Measurements from ENCODE around the gene LAMC2.
A peak's percentile ranks its signal among the peaks of the same experiment; 100 is the strongest.
"Not testable (repeated sequence)": the region's sequence is repeated elsewhere in the genome, so short reads cannot be mapped to it uniquely, and the experiment has no call there.

The LAMC2 gene

DNA sequence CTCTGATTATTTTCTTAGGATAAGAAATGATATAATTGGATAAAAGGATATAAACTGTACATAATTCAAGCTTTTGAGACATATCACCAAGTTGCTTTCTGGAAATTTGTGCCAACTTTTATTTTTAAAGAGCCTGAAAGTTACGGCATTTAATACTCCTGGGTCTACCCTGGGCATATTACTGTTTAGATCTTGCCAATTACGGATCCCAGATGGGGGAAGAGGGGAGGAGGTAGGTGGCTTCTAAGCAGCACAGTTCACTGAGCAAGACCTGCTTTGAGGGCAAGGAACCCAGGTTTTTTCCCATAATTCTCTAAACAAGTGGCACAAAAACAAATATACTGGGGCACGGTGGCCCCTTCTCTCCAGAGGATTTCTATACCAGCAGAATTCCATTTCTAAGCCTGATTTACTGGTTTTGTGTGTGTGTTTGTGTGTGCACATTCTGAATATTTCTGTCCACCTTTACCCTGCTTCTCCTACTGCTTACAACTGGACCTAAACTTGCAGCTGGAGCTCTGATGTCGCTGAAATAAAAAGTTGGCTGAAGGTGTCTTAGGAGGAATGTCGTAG, 76.7 kb downstream of the LAMC2 start:
- no peak overlapping the region for H3K4me3 ChIP-seq (replicated peaks; ENCODE audit: low read depth, low read length)
- TF ChIP-seq, protein P1, sequence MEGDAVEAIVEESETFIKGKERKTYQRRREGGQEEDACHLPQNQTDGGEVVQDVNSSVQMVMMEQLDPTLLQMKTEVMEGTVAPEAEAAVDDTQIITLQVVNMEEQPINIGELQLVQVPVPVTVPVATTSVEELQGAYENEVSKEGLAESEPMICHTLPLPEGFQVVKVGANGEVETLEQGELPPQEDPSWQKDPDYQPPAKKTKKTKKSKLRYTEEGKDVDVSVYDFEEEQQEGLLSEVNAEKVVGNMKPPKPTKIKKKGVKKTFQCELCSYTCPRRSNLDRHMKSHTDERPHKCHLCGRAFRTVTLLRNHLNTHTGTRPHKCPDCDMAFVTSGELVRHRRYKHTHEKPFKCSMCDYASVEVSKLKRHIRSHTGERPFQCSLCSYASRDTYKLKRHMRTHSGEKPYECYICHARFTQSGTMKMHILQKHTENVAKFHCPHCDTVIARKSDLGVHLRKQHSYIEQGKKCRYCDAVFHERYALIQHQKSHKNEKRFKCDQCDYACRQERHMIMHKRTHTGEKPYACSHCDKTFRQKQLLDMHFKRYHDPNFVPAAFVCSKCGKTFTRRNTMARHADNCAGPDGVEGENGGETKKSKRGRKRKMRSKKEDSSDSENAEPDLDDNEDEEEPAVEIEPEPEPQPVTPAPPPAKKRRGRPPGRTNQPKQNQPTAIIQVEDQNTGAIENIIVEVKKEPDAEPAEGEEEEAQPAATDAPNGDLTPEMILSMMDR (IDR thresholded peaks at IDR 0.05; ENCODE audit: low read length, missing control alignments) = no peak
- DNase-seq (ENCODE audit: low read depth) = no peak

DNA sequence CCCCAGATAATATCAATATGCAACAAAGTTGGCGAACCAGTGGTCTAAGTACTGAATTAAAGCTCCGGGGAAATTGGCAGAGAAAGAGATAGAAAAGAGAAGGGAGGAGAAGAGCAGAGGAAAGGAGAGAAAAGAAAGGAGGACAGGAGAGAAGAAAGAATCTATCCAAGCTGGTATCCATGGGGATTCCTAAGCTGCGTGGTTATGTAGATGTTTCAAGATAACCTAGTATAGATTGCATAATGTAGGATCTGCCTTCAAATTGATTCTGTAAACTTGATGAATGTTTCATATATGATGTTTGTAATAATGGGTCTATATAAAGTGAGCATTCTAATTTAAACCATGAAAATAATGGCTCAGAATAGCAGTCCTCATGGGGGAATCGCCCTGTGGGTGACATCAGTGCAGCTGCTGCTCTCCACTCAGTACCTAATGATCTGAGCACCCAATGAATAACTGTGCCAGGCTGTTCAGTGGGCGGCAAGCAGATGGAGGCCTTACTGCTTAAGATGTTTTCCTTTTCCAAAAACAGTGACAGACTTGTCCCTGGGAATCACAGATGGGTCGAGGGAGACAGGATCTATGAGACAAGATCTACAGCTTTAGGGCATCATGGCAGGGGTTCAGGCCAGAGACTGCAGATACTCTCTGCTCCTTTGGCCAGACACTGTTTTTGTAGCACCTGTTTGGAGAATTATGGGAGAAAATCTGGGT, 78.0 kb downstream of the LAMC2 start:
- no peak overlapping the region for H3K4me3 ChIP-seq (replicated peaks; ENCODE audit: low read depth, low read length)
- TF ChIP-seq, protein P1 (IDR thresholded peaks at IDR 0.05; ENCODE audit: low read length, missing control alignments) = no peak
- no peak for DNase-seq (ENCODE audit: low read depth)

DNA sequence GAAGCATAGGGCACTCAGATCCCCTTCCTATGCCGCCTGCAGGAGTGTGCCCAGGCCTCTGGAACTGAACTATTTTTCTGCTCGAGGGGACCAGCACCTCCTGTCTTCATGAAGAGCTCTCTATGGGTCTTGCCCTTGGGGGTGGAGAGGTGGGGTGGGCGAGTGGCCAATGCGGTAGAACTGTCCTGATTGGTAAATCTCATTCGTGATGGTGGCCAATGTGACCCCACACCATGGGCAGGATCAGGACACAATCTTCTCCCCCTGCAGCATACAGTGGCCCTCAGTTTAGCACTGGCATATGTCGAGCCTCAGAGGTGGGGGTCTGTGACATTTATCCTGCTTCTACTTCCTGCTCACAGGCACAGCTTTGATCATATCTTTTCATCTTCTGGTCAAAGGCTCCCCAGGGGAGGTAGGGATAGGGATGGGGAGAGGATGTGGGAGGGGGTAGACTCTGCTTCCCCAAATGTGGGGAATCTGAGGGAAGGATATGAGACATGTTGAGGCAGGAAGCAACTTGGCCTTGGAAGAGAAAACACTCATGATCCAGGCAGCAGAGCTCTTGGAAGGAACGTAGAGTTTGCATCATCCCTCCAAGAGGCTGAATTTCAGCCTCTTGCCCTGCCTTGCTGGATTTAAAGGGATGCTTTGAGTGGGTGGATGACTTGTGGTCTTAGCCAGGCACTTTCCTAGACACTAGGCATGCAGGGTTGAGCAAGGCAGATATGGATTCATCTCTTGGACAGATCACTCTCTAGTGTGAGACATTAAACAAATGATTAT, 81.8 kb downstream of the LAMC2 start:
- DNase-seq (ENCODE audit: low read depth) = peak; percentile 97
- no peak overlapping the region for H3K4me3 ChIP-seq (replicated peaks; ENCODE audit: low read depth, low read length)
- TF ChIP-seq, protein P1 (IDR thresholded peaks at IDR 0.05; ENCODE audit: low read length, missing control alignments) = no peak

DNA sequence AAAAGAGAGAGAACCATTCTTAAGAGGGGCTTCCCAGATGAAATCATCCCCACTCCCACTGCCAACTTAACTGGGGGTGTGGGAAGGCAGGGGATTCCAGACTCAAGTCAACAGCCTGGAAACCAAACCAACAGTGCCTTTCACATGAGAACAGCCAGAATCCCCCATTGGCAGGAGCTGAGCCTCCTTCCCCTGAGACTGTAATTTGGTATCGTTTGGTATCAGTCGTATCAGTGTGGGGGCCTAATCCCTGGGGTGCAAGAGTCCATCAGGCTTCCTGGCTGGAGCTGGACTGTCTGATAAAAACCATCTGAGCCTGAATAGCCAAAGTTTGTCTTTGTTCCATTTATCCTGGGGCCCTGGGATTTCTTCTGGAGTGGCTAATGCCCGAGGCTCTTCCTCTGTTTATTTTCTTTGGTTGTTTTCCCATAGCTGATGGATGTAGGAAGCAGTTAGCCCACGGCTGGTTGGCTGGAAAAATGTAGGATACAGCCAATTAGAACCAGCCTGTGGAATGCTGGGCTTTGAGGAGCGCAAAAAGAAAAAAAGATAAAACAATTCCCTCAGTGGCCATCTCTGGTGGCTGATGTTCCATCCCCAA, 84.6 kb downstream of the LAMC2 start:
- peak; percentile 87 for DNase-seq (ENCODE audit: low read depth)
- H3K4me3 ChIP-seq (replicated peaks; ENCODE audit: low read depth, low read length) = no peak overlapping the region
- TF ChIP-seq, protein P1 (IDR thresholded peaks at IDR 0.05; ENCODE audit: low read length, missing control alignments) = no peak

DNA sequence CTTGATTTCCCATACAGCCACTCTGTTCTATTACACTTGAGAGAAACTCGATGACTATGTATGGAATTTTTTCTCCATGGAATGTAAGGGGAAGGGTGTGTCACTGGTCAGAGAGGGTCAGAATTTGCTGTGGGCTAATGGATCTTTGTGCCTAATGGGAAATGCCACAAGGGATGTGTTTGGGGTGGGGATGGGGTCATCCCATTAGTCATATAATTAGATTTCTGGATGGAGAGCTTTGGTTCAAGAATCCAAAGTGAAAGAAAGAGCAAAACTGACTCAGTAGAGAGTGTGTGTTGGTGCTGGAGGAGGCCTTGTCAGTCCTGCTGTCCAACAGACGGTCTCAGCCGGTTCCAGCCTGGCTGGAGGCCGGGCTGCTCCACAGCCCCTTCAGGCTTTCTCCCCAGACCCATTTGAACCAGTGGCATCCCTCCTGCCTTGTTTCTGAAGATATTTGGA, 86.4 kb downstream of the LAMC2 start:
- TF ChIP-seq, protein P1 (IDR thresholded peaks at IDR 0.05; ENCODE audit: low read length, missing control alignments) = no peak
- DNase-seq (ENCODE audit: low read depth) = peak; percentile 59
- no peak overlapping the region for H3K4me3 ChIP-seq (replicated peaks; ENCODE audit: low read depth, low read length)

DNA sequence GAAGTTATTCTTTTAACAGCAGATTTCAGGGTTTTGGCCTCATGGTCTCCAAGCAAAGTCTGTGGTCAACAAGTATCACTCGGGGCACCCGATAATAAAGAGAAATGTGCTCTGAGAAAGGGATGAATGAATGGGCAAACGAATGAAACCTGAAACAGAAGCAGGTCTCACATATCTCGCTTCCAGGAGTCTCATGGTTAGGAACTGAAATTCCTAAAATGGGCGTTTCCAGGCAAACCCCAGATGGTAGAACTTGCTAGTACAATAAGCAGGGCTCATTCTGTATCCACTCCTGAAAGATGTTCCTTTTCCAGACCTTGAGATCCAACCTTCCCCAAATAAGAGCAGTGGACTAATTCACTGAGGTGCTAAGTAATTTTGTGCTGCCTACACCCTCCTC, 87.2 kb downstream of the LAMC2 start:
- TF ChIP-seq, protein P1 (IDR thresholded peaks at IDR 0.05; ENCODE audit: low read length, missing control alignments) = no peak
- DNase-seq (ENCODE audit: low read depth) = no peak
- H3K4me3 ChIP-seq (replicated peaks; ENCODE audit: low read depth, low read length) = no peak overlapping the region

DNA sequence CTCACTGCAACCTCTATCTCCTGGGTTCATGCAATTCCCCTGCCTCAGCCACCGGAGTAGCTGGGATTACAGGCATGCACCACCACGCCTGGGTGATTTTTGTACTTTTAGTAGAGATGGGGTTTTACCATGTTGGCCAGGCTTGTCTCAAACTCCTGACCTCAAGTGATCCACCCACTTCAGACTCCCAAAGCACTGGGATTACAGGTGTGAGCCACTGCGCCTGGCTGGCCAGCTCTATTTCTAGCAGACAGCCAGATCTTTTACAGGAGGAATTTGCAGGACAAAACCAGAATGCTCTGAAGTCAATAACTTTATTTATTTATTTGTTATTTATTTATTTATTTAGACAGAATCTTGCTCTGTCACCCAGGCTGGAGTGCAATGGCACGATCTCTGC, 87.9 kb downstream of the LAMC2 start:
- not testable (repeated sequence) for H3K4me3 ChIP-seq (replicated peaks; ENCODE audit: low read depth, low read length); DNase-seq (ENCODE audit: low read depth)
